HTERT RPE-1 (cell line): Measurements from ENCODE around the gene PKDCC.

Experiments
- in situ Hi-C: fragments of 300-500 bp; cut with MboI; formaldehyde crosslinking; loops from 4 replicates; pipeline ENCODE4 v1.14.3; 2020; ENCODE audit warnings: low sequenced_read_pairs

The PKDCC gene

GRCh38 chr2:42101206-42102023 is 53.6 kb downstream of the PKDCC start:
- in situ Hi-C loops = no loop called here

GRCh38 chr2:42102024-42102590 is 54.3 kb downstream of the PKDCC start:
- in situ Hi-C loops = no loop called here

- in situ Hi-C loops = no loop called here
Observed at GRCh38 chr2:42102591-42103450, 55.0 kb downstream of the PKDCC start.

GRCh38 chr2:42103829-42104228 is 56.0 kb downstream of the PKDCC start:
- in situ Hi-C loops = no loop called here

GRCh38 chr2:42104621-42105020 is 56.8 kb downstream of the PKDCC start:
- in situ Hi-C loops = no loop called here

- in situ Hi-C loops = no loop called here
Observed at GRCh38 chr2:42105330-42106256, 57.8 kb downstream of the PKDCC start.

- in situ Hi-C loops = no loop called here
Observed at GRCh38 chr2:42106257-42106816, 58.5 kb downstream of the PKDCC start.

- in situ Hi-C loops = no loop called here
Observed at GRCh38 chr2:42107249-42108042, 59.6 kb downstream of the PKDCC start.
